Urothelium cell line (cell line): ENCODE results near the gene PTPRH.

Source experiments
- DNase-seq: peaks from one replicate; pipeline ENCODE4 v3.0.0; 2011; ENCODE audit warnings: low spot score, mixed read lengths
- FAIRE-seq: peaks from 2 replicates; lab custom pipeline; 2011; peaks lifted over from hg19 to GRCh38; lab: Jason Lieb, UNC

The PTPRH gene

GRCh38 chr19:55137915-55138314, 71.4 kb downstream of the PTPRH start:
- DNase-seq (no peak), FAIRE-seq (no peak)

- FAIRE-seq (no peak), DNase-seq (no peak)
These were observed 72.8 kb downstream of the PTPRH start for GRCh38 chr19:55136399-55137102.

GRCh38 chr19:55134736-55135135, 74.6 kb downstream of the PTPRH start:
- FAIRE-seq (no peak), DNase-seq (no peak)

- DNase-seq (no peak), FAIRE-seq (no peak)
These were observed 75.5 kb downstream of the PTPRH start for GRCh38 chr19:55133639-55134444.

- no peak for DNase-seq
- no peak for FAIRE-seq
These were observed 76.7 kb downstream of the PTPRH start for GRCh38 chr19:55132453-55133129.

- no peak for DNase-seq
- FAIRE-seq: no peak
These were observed 77.9 kb downstream of the PTPRH start for GRCh38 chr19:55131421-55131820.
